ENCODE measurements around the gene AGXT.

Gene AGXT

GRCh38 chr2:240928476-240929363 is 60.1 kb downstream of the AGXT start:
- no peak for DNase-seq (ENCODE audit: low spot score)

- no peak for DNase-seq (ENCODE audit: low spot score)
Observed at GRCh38 chr2:240929364-240930095, 60.9 kb downstream of the AGXT start.
